Endothelial cell of umbilical vein (primary cell): Measurements from ENCODE around the gene ERAP2. TPM values are rescaled to one million over a fixed set of nuclear protein-coding genes. Genes with fewer than 3 reads are reported as not detected.

Source experiments
- BruUV-seq: library from RNA; stranded (reverse); fragments of 400-500 nt; replicated peaks from 2 replicates; lab custom pipeline; 2021; lab: Mats Ljungman, UMichigan
- CTCF ChIA-PET: fragments of 300-600, 350-600 bp; sonication (Branson Sonifier 250); formaldehyde crosslinking; loops from one replicate; lab custom pipeline; 2021; ENCODE audit warnings: antibody characterized with exemption, inconsistent platforms; lab: Charles Lee
- POLR2A ChIA-PET: fragments of 300-600, 350-600 bp; sonication (Branson Sonifier 250); formaldehyde crosslinking; loops from one replicate; lab custom pipeline; 2021; ENCODE audit warnings: antibody characterized with exemption, inconsistent platforms; lab: Charles Lee
- DNase-seq: peaks from one replicate; pipeline ENCODE4 v3.0.0-alpha.2; 2011; ENCODE audit warnings: low read depth, low spot score
- FAIRE-seq: peaks from 2 replicates; lab custom pipeline; 2011; peaks lifted over from hg19 to GRCh38; lab: Jason Lieb, UNC
- H2AFZ ChIP-seq: 2 replicates; pipeline ENCODE4 v1.6.0; 2012; ENCODE audit warnings: low read depth, low read length, control low read depth, inconsistent platforms
- H3K27ac ChIP-seq: 2 replicates; pipeline ENCODE4 v1.5.1; 2011; ENCODE audit warnings: low read depth, mild to moderate bottlenecking, control low read depth, low read length, moderate library complexity; ENCODE audit not compliant: insufficient read depth
- H3K27me3 ChIP-seq, 2 experiments: 2 replicates each; pipeline versions ENCODE4 v1.6.0 to v1.6.1; 2011; ENCODE audit warnings: low read length in 2 of 2, mixed read lengths in 1 of 2; ENCODE audit not compliant: control insufficient read depth in 2 of 2, insufficient read depth in 2 of 2
- H3K36me3 ChIP-seq, 2 experiments: 2 replicates in 1 of 2; 3 replicates in 1 of 2; pipeline ENCODE4 v1.5.1; 2011; ENCODE audit warnings: low read length in 2 of 2, mild to moderate bottlenecking in 1 of 2, moderate library complexity in 1 of 2; ENCODE audit not compliant: control insufficient read depth in 2 of 2, insufficient read depth in 2 of 2; ENCODE audit errors: extremely low read depth in 1 of 2
- H3K4me1 ChIP-seq: 3 replicates; pipeline ENCODE4 v1.5.1; 2011; ENCODE audit warnings: mild to moderate bottlenecking, low read length; ENCODE audit not compliant: control insufficient read depth, insufficient read depth; ENCODE audit errors: extremely low read depth
- H3K4me2 ChIP-seq: 2 replicates; pipeline ENCODE4 v1.6.1; 2011; ENCODE audit warnings: low read length, control low read depth, mixed read lengths; ENCODE audit not compliant: insufficient read depth
- H3K4me3 ChIP-seq, 3 experiments: fragments of 200-600 bp in 1 of 3; sonication (generic), shearing (Covaris generic) in 1 of 3; replicated peaks in 1 of 3; 2 replicates each; pipeline ENCODE4 v1.5.1; 2011 to 2016; ENCODE audit warnings: control low read depth in 3 of 3, low read length in 3 of 3, mild to moderate bottlenecking in 2 of 3, inconsistent platforms in 1 of 3, low read depth in 1 of 3, moderate library complexity in 1 of 3; ENCODE audit not compliant: insufficient read depth in 1 of 3
- H3K79me2 ChIP-seq: 2 replicates; pipeline ENCODE4 v1.6.0; 2012; ENCODE audit warnings: low read length, inconsistent platforms; ENCODE audit not compliant: control insufficient read depth, insufficient read depth
- H3K9ac ChIP-seq: replicated peaks from 2 replicates; pipeline ENCODE3; 2011; ENCODE audit warnings: low read length, control low read depth; ENCODE audit not compliant: insufficient read depth; ENCODE audit errors: extremely low read depth
- H3K9me1 ChIP-seq: replicated peaks from 3 replicates; pipeline ENCODE4 v1.6.0; 2011; ENCODE audit warnings: mild to moderate bottlenecking, low read length; ENCODE audit not compliant: control insufficient read depth, insufficient read depth; ENCODE audit errors: extremely low read depth
- H3K9me3 ChIP-seq: replicated peaks from 2 replicates; pipeline ENCODE4 v1.5.1; 2012; ENCODE audit warnings: low read length, inconsistent platforms; ENCODE audit not compliant: control insufficient read depth, insufficient read depth
- H4K20me1 ChIP-seq: replicated peaks from 2 replicates; pipeline ENCODE3; 2011; ENCODE audit warnings: mild to moderate bottlenecking, low read length; ENCODE audit not compliant: control insufficient read depth, insufficient read depth; ENCODE audit errors: extremely low read depth
- CTCF ChIP-seq, 2 donors: IDR thresholded peaks; 1 replicate in 1 of 2; 2 replicates in 1 of 2; pipeline ENCODE4 v1.5.1; 2011; ENCODE audit warnings: low read length in 2 of 2, mild to moderate bottlenecking in 2 of 2, moderate library complexity in 2 of 2, control low read depth in 1 of 2, inconsistent platforms in 1 of 2, low read depth in 1 of 2; ENCODE audit not compliant: insufficient read depth in 1 of 2; ENCODE audit errors: extremely low read depth in 1 of 2
- EZH2 ChIP-seq: IDR thresholded peaks from 2 replicates; pipeline ENCODE4 v1.6.1; 2012; ENCODE audit warnings: borderline replicate concordance, low read depth, mild to moderate bottlenecking, moderate library complexity, low read length, inconsistent platforms; ENCODE audit not compliant: severe bottlenecking
- FOS ChIP-seq: IDR thresholded peaks from 2 replicates; pipeline ENCODE4 v1.6.1; 2011; ENCODE audit warnings: mild to moderate bottlenecking, low read length, moderate library complexity, borderline replicate concordance; ENCODE audit not compliant: insufficient read depth
- GATA2 ChIP-seq: IDR thresholded peaks from 2 replicates; pipeline ENCODE4 v1.7.0; 2011; ENCODE audit warnings: low read depth, mild to moderate bottlenecking, moderate library complexity, mixed read lengths, low read length; ENCODE audit not compliant: insufficient read length, insufficient read depth
- JUN ChIP-seq: IDR thresholded peaks from 2 replicates; pipeline ENCODE4 v1.6.1; 2011; ENCODE audit warnings: borderline replicate concordance, low read depth; ENCODE audit not compliant: insufficient read length, insufficient read depth
- MAX ChIP-seq: IDR thresholded peaks from 2 replicates; pipeline ENCODE4 v1.6.1; 2011; ENCODE audit not compliant: insufficient read depth, insufficient read length
- MYC ChIP-seq: IDR thresholded peaks from one replicate; pipeline ENCODE4 v1.6.1; 2011; ENCODE audit warnings: mild to moderate bottlenecking, low read depth, low read length
- POLR2A ChIP-seq: IDR thresholded peaks from 2 replicates; pipeline ENCODE4 v1.6.1; 2012; ENCODE audit warnings: low read depth, mild to moderate bottlenecking, control low read depth, low read length
- POLR2AphosphoS5 ChIP-seq: IDR thresholded peaks from 2 replicates; pipeline ENCODE4 v1.6.1; 2012; ENCODE audit warnings: low read depth, mild to moderate bottlenecking, control low read depth, low read length, moderate library complexity; ENCODE audit not compliant: insufficient read depth
- dilution Hi-C: fragments of 300-500 bp; cut with MboI; formaldehyde crosslinking; loops from one replicate; pipeline ENCODE4 v1.15.0; 2019; ENCODE audit warnings: low sequenced_read_pairs; ENCODE audit not compliant: extremely low pct_ligation_motif_present
- intact Hi-C: fragments of 100-400 bp; cut with micrococcal nuclease; formaldehyde crosslinking; loops from one replicate; pipeline ENCODE4 v1.10.0; 2022
- polyA plus RNA-seq, 4 experiments: library from polyadenylated mRNA; depleted of rRNA in 3 of 4; stranded (reverse) in 3 of 4; unstranded in 1 of 4; fragments of >200 nt; gene quantifications; 2 replicates each; pipeline versions ENCODE4 v1.2.1 to v1.2.3, GENCODE V29; 2011 to 2012; ENCODE audit warnings: missing spikeins in 1 of 4
- total RNA-seq: library from RNA; stranded (reverse); gene quantifications from 2 replicates; pipeline ENCODE4 v1.2.3, GENCODE V29; 2021

Gene ERAP2
- total and polyA plus RNA-seq, 2 donors (not counting 3 experiments of a cell fraction or from before 2014, with no cell fraction given) = 3.1 to 10.0 TPM

- no peaks in the 10 kb centered on the region for H3K79me2 ChIP-seq
- FAIRE-seq = no peak
- no peak overlapping the region for H3K4me2 ChIP-seq
- no peak overlapping the region for H2AFZ ChIP-seq
- no peaks in the 10 kb centered on the region for H3K4me1 ChIP-seq
- no peak overlapping the region for H3K9ac ChIP-seq
- H3K27me3 ChIP-seq = no peaks in the 10 kb centered on the region
- no peaks in the 10 kb centered on the region for H4K20me1 ChIP-seq
- no peak for DNase-seq
- TF ChIP-seq JUN (no peak), EZH2 (no peak), MAX (no peak), MYC (no peak), FOS (no peak), POLR2AphosphoS5 (no peak), POLR2A (no peak), CTCF (IDR thresholded peaks at IDR 0.05; ENCODE audit: extremely low read depth in 1 of 2, insufficient read depth in 1 of 2, low read depth in 1 of 2, low read length in 2 of 2) (no peak), GATA2 (no peak)
- no TSS peak for BruUV-seq
- H3K9me1 ChIP-seq = no peaks in the 10 kb centered on the region
- H3K4me3 ChIP-seq = no peak overlapping the region
- dilution Hi-C loops = no loop called here
- H3K27ac ChIP-seq = no peak overlapping the region
- no peaks in the 10 kb centered on the region for H3K36me3 ChIP-seq
- no peaks in the 10 kb centered on the region for H3K9me3 ChIP-seq
- POLR2A ChIA-PET = no interaction called here
- CTCF ChIA-PET = no interaction called here
- intact Hi-C loops = no loop called here
Observed at GRCh38 chr5:96844481-96844990, 31.8 kb upstream of the ERAP2 start.
